Fibroblast of skin of left quadriceps (primary cell): ENCODE measurements around the gene CABP1.
"Not testable (repeated sequence)": the region's sequence is repeated elsewhere in the genome, so short reads cannot be mapped to it uniquely, and the experiment has no call there.

Experiments
- DNase-seq, 2 experiments: peaks; one replicate each; pipeline ENCODE4 v3.0.0-alpha.2; 2013; ENCODE audit warnings: low read depth in 2 of 2

CABP1 gene

DNA sequence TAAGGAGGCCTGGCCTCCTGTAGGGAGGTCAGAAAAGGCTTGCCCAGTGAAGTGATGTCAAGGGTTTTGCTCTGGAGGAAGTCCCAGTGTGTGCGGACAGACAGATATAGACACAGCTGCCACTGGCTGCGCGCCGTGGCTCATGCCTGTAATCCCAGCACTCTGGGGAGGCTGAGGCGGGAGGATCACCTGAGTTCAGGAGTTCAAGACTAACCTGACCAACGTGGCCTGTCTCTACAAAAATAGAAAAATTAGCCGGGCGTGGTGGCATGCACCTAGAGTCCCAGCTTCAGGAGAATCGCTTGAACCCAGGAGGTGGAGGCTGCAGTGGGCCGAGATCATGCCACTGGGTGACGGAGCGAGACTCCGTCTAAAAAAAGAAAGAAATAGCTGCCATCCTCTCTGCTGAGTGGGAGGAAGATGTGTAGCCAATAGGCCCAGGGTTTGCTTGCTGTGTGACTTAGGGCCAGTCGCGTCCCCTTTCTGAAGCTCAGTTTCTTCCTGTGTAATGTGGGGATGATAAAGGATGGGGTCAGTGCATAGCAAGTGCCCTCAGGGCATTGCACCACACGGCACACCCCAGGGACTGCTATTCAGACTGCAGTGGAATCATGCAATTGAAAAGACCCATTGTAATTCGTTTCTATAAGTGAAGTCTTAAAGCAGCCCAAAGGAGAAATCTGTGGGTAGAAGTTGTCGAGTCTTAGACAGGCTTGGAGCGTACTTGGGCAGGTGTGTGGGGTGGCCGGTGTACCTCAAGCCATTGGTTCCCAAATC lies 27.9 kb downstream of the CABP1 start:
- no peak for DNase-seq

DNA sequence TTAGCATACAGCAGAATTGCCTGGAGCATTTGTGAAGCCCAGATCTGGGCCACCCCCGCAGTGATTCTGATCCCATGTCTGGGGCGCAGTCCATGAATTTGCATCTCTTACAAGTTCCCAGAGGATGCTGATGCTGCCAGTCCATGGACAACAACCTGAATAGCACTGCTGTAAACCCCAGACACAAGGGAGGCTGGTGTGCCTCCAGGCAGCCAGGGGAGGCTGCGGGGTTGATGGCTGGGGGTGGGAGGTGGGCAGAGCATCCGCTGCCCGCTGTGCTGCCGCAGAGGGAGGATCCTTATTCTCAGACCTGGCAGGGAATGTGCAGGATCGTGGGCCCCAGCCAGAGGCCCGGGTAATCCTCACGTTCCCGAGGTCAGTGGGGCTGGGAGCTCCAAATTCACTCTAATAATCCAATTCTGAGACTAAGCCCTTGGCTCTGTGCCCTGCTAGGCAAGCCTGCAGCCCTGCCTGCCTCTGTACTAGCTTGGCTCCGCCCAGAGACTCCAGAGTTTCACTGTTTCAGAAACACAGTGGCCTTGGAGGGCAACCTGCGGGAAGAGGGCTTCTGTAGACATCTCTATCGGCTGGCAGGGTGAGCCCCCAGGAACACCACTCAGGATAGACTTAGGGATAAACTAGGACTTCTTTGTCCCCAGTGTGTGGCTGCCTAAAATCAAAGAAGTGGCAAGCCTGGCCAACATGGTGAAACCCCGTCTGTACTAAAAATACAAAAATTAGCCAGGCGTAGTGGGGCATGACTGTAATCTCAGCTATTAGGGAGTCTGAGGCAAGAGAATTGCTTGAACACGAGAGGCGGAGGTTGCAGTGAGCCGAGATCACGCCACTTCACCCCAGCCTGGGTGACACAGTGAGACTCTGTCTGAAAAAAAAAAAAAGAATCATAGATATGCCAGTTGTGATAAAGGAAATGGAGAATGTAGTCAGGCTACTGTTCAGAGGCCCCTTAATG lies 28.7 kb downstream of the CABP1 start:
- no peak for DNase-seq

DNA sequence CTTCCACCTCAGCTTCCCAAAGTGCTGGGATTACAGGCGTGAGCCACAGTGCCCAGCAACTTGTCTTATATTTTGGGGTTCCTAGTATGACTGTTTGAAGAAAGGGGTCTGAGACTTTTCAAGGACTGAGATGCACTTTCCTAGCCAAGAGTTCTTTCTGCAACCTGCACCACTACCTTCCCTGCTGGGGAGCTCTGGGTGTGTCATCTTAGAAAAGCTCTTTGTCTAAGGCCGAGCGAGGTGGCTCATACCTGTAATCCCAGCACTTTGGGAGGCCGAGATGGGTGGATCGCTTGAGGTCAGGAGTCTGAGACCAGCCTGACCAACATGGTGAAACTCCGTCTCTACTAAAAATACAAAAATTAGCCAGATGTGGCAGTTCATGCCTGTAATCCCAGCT lies 29.8 kb downstream of the CABP1 start:
- not testable (repeated sequence) for DNase-seq

DNA sequence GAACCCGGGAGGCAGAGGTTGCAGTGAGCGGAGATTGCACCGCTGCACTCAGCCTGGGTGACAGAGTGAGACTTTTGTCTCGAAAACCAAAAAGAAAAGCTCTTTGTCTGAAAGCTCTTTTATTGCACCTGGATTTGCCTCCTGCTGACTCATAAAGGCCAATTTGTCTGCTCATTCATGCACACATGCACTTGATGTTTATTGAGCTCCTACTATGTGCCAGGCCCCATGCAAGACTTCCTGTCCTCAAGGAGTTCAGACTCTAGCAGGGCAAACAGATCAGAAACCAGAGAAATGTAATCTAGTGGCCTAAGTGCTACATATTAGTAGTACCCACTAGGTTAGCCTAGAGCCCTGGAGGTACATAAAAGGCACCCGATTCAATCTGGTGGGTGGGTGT lies 30.2 kb downstream of the CABP1 start:
- DNase-seq = no peak

DNA sequence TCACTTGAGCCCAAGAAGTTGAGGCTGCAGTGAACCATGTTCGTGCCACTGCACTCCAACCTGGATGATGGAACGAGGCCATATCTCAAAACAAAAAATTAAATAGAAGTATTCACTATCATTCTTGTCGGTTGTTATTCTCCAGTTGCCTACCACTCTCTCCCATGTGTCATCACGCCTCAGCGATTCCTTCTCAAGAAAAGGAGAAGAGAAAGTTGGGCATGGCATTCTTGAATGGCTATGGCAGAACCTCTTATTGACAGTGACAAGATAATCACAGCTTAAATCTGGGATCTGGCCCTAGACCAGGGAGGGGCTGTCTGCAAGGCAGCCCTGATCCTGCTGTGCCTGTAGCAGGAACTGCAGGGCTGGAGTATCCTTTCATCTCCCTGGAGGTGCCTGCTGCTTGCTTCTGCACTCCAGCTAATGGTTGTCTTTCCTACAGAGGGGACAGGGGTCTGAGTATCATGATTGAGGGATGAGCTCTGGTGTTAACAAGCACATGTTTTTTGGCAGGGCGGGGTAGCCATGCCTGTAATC lies 33.7 kb downstream of the CABP1 start:
- DNase-seq = no peak

DNA sequence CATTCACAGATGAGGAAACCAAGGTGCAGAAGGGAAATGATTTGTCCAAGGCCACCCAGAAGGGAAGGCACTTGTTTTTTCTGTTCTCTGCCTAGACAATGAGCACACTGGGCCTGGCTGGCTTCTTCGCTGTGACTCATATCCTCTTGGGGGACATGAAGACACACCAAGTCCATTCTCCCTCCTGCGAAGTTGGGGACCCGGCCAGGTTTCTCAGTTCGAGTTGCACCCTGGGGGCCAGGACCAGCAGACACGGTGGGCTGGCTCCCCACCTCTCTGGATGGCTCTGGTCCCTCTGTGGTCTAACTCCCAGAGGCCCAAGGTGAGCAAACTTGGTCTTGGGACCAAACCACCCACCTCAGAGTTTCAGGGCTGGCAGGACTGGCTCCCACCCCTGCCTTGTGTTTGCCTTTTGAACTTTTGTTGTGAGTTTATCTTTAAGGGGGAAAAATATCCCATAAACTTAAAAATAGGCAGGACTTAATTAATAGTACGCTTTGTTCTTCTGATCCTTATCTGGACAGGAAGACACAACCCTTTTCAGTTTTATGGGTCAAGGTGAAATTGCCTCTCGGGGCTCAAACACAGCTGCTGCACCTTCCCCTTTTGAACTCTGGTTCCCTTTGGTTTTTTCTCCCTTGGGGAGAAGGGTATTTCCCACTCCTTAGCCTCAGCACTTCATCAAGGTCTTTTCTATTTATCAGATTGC lies 37.5 kb downstream of the CABP1 start:
- no peak for DNase-seq

DNA sequence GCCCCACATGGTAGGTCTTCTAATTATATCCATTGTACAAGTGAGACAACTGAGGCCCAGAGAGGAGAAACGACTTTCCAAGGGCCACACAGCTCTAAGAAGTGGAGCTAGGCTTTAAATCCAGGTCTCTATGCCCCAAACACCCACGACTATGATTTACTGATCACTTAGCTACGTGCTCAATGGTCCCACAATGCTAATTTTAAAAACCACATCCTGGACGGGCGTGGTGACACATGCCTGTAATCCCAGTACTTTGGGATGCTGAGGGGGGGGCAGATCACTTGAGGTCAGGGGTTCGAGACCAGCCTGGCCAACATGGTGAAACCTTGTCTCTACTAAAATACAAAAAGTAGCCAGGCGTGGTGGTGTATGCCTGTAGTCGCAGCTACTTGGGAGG lies 38.1 kb downstream of the CABP1 start:
- no peak for DNase-seq

DNA sequence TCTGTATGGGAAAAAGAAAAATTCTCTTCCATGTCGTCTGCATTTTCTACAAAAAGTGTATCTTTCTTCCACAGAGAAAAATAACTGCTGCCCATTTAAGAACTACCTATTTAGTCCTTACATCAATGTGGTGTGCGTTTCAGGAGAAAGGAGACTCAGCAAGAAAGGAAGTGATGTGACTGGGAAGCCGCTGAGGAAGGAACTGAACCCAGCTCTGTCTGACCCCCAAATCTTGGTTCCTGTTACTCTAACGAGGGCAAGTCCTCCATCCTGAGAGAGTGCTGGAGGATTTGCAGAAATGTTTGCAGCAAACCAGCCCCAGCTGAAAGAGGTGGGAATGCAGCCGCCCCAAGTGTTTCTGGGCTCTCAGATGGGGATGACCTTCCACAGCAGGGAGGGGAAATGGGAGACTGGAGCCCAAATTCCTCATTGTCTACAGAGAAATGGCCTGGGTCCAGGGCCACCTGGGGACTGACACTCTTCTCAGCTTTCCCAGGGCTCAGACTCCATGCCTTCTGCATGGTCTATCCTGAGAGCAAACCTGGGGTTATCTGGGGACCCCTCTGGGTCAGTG lies 39.8 kb downstream of the CABP1 start:
- DNase-seq = no peak

DNA sequence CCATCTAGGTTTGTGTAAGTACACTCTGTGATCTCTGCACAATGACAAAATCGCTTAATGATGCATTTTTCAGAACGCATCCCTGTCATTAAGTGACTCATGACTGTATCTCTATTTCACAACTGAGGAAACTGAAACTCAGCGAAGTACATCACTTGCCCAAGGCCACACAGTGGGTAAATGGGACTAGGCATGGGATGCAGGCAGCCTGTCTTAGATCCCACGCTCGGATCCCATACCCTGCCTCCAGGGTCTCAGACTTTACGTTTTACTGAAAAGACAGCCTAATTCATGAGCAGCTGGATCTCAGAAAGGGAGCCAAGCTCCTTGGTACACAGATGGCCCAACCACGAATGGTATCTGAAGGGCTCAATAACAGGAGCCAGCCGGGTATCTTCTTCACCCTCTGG lies 44.1 kb downstream of the CABP1 start:
- no peak for DNase-seq

DNA sequence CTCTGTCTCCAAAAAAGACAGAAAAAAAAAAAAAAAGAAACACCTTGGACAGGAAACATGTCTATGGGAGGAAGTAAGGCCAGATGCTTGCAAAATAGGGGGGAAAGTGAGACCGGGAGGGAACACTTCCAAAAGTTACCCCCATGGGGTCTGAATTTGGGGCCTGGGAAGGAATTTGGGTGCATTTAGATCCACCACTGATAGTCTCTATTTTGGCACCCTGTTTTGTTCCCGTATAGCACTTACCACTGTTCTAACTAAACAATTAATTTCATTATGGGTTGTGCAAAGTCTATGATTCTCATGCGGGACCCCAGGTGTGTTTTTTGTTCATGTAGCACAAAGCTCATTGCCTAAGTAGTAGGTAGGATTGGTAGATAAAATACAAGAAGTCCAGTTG lies 45.1 kb downstream of the CABP1 start:
- DNase-seq = no peak

DNA sequence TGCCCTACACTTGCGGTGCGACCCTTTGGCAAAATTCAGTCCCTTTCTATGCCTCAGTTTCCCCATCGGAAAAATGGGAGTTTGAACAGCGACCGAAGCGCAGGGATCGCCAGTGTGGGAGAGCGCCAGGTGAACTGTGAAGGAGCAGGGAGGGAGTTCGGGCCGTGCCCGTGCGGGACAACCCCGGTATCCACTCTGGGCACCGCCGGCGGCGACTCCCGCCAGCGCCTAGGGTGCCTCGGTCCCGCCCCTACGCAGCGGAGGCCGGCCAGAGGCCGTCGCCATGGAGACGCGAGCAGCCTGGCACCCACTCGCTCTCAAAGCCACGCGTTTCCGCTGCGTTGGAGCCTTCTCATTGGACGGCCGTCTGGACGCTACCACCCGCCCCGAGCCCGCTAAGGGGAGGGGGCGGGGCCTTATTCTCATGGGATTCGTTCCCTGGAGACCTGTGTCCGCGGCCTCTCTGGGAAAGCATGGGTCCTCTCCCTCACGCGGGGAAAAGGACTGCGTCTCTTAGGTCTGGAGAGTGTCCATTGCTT lies 45.8 kb downstream of the CABP1 start:
- peak; percentile 91 to 92 for DNase-seq

DNA sequence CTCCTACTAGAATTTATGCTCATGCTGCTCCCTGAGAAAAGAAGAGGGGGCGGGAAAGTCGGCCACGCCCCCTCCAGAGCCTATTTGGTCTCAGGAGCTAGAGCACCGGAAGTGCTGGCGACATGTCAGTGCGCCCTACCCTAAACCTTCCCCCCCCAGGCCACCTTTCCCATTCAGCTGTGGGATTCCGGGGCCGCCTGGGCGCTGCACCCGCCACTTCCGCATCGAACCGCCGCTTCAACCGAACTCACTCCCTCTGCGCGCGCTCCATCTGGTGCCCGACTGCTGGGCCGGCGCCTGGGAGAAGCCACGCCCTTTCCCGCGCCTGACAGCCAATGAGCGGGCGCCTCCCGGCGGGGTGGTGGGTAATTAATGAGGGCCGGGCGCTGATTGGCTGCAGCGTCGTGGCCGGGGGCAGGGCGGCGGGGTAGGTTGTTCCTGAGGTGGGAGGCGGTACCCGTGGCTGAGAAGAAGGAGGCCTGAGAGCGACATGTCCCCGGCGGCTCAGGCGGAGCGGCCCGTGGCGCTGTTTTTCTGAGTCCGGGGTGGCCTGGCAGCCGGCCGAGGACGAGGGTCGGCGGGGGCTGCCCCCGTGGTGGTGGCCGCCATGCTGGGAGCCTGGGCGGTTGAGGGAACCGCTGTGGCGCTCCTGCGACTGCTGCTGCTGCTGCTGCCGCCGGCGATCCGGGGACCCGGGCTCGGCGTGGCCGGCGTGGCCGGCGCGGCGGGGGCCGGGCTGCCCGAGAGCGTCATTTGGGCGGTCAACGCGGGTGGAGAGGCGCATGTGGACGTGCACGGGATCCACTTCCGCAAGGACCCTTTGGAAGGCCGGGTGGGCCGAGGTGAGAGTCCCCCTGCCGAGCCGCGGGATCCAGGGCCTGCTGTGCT lies 46.5 kb downstream of the CABP1 start, which contains the start of gene MLEC:
MLEC (plus strand) TSS at position 460 of the 888 bp plus-strand sequence; CDS start at position 608, 148 bp downstream.
- peak; percentile 97 for DNase-seq

DNA sequence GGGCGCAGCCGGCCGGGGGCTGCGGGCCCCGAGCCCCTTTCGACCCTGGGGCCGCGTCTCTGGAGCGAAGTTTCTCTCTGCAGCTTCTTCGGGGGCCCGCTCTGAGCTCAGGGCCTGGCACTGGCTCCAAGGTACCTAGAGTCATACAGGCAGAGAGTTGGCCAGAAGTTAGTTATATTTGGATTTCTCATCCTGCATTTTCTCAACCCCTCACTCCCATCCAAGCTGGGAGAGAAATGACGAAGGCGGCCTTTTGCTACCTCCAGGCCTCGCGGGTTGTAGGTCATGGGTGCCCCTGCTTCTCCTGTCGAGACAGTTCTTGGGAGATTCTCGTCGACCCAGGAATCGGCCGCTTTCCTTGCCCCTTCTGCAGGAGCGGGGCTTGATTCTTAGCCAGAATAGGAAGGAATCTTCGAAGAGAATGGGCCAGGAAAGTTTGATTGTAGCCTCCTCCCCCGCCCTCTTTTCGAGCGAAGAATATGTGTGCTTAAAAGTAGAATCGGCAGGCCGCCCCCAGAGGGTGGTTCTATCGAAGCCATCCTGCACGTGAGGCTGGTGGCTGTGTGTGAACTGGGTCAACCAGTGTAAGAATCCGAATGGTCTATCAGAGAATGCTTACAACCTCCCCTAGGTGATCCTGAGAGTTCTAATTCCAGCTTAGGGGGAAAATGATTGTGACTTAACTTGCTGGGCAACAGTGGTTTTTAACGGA lies 47.3 kb downstream of the CABP1 start:
- no peak for DNase-seq

DNA sequence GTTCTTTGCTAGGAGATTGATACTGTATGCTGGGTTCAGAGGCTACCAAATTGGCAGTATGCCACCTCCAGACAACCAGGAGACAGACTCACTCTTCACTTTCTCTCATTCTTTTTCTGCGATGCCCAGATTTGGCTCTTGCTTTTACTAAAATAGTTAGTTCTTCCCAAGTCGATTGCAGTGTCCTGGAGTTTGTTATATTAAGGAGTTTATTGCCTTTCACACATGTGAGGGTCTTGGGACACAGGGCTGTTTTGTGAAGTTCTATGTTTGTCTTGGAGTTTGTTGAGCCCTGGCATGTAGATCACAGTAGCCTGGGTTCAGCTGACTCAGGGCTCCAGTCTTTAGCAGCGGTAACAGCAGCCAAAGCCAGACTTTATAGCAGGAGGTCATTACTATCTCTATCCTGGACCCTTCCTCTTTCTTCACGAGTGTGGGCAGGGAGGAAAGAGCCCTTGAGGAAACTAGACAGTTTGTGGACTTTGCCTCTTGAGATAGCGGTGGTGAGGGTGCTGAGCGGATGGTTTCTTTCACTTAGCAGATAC lies 48.2 kb downstream of the CABP1 start:
- no peak for DNase-seq

DNA sequence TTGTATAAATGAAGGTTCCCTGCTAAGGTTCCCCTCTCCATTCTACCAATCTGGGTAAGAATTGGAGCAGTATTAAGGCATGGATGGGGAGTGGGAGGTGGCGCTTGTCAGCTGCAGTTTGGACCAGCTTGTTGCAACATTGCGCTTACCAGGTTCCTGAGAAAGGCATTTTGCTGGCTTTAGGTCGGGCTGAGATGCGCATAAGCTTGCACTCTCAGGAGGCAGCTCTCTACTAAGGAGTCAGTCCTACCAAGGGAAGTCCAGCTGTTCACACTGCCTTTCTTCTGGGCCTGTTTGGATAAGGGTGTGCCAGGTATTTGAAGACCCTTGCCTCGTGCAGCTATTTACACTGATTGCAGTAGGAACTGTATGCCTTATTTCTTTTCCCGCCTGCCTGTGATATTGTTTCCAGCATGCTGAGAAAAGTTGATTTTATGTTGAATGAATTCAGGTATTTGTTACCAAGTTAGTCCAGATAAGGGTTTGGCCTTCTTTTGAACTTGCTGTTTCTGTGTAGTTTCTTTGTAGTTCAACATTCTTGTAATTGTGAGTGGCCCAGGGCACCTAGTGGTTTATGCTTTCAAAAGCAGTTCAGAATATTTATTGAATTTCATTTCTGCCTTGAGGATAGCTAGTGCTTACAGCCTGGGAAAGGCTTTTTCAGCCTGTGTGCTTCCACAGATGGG lies 49.1 kb downstream of the CABP1 start:
- no peak for DNase-seq

DNA sequence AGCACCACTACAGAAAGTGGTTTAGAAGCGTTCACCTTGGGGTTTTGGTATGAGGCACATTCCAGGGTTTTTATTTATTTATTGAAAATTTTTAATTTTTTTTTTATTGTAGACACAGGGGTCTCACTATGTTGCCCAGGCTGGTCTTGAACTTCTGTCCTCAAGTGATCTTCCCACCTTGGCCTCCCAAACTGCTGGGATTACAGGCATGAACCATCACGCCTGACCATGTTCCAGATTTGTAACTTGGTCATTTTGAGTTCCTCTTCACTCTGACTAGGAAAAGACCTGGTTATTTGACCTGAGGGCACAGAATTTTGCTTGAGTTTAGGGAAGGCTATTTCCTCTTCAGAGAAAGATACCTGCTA lies 49.6 kb downstream of the CABP1 start:
- DNase-seq = no peak

DNA sequence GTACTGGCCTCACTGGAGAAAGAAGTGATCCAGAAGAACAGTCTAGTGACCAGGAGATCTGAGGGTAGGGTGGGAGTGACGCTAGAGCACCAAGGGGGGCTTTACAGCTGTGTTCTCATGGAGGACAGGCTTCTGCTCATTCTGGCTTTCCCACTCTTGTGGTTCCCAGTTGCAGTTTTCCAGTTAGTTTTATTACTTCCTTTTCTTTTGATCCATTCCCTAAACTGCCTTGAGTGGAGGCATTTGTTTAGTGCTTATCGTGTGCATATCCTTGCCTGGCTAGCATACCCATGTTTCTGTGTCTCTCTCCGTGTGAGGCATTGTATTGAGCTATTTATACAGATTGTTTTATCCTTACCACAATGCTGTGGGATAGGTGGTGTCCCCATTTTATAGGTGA lies 50.6 kb downstream of the CABP1 start:
- DNase-seq = no peak

DNA sequence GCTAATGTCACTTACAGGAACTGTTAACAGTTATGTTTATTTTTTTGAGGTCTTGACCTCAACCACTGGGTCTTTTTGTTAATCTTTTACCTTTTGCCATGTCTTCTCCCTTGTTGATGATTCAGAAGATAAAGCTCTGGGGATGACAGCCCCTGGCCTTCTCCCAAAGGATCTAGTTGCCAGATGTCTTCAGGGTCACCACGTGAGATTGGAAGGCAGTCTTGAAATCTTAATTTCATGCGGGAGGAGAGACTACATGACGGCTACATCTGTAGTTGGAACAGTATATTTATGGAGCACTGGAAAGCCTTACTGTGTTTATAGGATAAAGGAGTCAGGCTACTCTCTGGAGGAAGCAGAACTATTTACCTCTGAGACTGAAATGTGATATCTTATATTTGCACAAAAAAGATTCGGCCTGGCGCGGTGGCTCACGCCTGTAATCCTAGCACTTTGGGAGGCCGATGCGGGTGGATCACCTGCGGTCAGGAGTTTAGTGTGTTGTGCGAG lies 52.2 kb downstream of the CABP1 start:
- DNase-seq = no peak
